Activated naive CD4-positive, alpha-beta T cell treated with anti-CD3 and anti-CD28 coated beads, Interleukin-2, amount 10 ng/mL, durations not matched to agents 7 days and 5 days (primary cell): Measurements from ENCODE around the gene C2orf92.

Experiments
- CTCF ChIA-PET: fragments of 350-600 bp; sonication (Branson Sonifier 250); formaldehyde crosslinking; loops from one replicate; lab custom pipeline; 2021; ENCODE audit warnings: antibody characterized with exemption; lab: Charles Lee
- DNase-seq: peaks from one replicate; pipeline ENCODE4 v3.0.0-alpha.2; 2020
- H3K27ac Mint-ChIP-seq: one replicate; pipeline ENCODE4 v1.8.0; 2021; ENCODE audit warnings: mild to moderate bottlenecking, moderate library complexity, mixed read lengths
- H3K27me3 Mint-ChIP-seq: one replicate; pipeline ENCODE4 v1.8.0; 2021; ENCODE audit warnings: mild to moderate bottlenecking, mixed read lengths
- H3K36me3 Mint-ChIP-seq: one replicate; pipeline ENCODE4 v1.8.0; 2021; ENCODE audit warnings: mixed read lengths
- H3K4me1 Mint-ChIP-seq: one replicate; pipeline ENCODE4 v1.8.0; 2021; ENCODE audit warnings: mixed read lengths
- H3K4me3 Mint-ChIP-seq: one replicate; pipeline ENCODE4 v1.8.0; 2021; ENCODE audit warnings: mild to moderate bottlenecking, moderate library complexity, mixed read lengths
- H3K9me3 Mint-ChIP-seq: one replicate; pipeline ENCODE4 v1.8.0; 2021; ENCODE audit warnings: mixed read lengths

The C2orf92 gene

DNA sequence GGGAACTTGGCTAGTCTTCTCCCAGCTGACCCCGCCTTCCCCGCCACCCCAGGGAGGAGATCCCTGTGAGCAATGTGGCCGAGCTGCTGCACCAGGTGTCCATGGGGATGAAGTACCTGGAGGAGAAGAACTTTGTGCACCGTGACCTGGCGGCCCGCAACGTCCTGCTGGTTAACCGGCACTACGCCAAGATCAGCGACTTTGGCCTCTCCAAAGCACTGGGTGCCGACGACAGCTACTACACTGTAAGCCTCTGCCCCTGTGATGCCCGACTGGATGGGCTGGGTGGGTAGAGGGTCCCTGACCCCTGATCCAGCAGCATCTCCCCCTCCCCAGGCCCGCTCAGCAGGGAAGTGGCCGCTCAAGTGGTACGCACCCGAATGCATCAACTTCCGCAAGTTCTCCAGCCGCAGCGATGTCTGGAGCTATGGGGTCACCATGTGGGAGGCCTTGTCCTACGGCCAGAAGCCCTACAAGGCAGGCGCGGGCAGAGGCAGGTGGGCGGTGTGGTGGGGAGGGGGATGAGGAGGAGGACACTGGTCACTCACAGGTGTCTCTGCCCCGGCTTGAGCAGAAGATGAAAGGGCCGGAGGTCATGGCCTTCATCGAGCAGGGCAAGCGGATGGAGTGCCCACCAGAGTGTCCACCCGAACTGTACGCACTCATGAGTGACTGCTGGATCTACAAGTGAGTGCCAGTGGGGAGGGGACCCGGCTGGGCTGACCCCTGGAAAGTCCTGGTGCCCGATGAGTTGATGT lies 68.1 kb downstream of the C2orf92 start:
- Mint-ChIP-seq H3K27ac (no peak overlapping the region), H3K4me1 (peaks cover 30% of the 10 kb centered on the region)

DNA sequence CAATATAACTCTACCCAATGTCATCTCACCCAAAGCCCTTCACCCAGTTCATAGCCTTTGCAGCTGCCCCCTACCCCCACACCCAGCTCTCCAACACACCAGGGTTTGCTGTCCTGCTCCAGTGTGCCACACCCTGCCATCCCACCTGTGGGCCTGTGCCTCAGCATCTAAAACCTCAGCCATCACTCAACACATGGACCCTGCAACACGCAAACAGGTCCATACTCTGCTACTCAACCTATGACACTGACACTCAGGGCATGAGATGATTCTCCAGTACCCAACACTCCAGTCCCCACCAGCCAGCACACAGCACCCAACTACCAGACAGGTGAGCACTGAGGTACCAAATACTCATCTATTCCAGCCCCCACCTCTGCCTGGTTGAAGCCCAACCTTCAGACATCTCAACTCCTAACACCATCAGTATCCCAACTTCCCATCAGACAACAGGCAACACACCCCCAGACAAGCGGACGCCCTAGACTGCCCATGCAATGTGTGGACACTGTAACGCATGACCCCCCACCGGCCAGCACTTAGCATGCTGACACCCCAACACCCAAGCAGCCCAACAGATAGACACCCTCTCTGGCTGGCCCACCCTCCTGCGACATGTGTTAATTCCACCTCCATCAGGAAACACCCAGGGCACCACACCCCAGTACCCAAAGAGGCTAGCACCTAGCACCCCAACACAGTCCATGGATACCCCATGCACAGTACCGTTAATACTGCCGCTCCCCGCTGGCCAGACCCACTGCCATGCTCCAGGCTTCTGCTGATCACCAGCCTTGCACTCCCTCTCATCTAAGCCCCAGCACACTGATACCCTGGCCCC lies 68.9 kb downstream of the C2orf92 start:
- Mint-ChIP-seq H3K36me3 (peaks cover 46% of the 10 kb centered on the region), H3K4me3 (no peak overlapping the region)

More for the DNA sequence above, 68.1 kb downstream of the C2orf92 start:
- no peak for DNase-seq
- no peak overlapping the region for H3K4me3 Mint-ChIP-seq
- no peaks in the 10 kb centered on the region for H3K27me3 Mint-ChIP-seq
- CTCF ChIA-PET: no interaction called here
- H3K9me3 Mint-ChIP-seq: no peaks in the 10 kb centered on the region
- H3K36me3 Mint-ChIP-seq: peaks cover 45% of the 10 kb centered on the region

DNA sequence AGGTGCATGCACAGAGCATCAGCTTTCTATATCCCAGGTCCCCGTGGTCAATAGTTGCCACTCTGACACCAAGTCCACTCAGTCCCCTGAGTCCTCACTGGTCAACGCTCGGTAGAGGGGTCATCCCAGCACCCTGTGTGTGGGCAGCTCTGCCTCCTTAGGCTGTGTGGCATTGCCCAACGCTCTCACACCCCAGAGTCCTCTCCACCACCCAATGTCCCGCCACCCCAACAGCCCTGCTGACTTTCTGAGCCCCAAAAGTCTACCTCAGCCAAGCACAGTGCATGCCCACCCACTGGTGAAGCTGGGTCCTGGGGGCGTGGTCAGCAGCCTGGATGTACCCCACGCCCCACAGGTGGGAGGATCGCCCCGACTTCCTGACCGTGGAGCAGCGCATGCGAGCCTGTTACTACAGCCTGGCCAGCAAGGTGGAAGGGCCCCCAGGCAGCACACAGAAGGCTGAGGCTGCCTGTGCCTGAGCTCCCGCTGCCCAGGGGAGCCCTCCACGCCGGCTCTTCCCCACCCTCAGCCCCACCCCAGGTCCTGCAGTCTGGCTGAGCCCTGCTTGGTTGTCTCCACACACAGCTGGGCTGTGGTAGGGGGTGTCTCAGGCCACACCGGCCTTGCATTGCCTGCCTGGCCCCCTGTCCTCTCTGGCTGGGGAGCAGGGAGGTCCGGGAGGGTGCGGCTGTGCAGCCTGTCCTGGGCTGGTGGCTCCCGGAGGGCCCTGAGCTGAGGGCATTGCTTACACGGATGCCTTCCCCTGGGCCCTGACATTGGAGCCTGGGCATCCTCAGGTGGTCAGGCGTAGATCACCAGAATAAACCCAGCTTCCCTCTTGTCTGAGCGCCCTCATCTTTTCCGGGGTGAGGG lies 69.7 kb downstream of the C2orf92 start:
- DNase-seq: no peak
- peaks cover 48% of the 10 kb centered on the region for H3K36me3 Mint-ChIP-seq
- no peaks in the 10 kb centered on the region for H3K9me3 Mint-ChIP-seq
- peak overlapping the region; percentile 30 for H3K27ac Mint-ChIP-seq
- CTCF ChIA-PET: interaction anchor here (0.6 to 5.3 kb wide), 10 partner anchors 9 to 35 kb away, joined by 3 to 31 read pairs (median 8); partner anchors contain the start of gene ZAP70
- no peaks in the 10 kb centered on the region for H3K27me3 Mint-ChIP-seq
- H3K4me1 Mint-ChIP-seq: peaks cover 45% of the 10 kb centered on the region
- H3K4me3 Mint-ChIP-seq: no peak overlapping the region

More for the DNA sequence above, 68.9 kb downstream of the C2orf92 start:
- peaks cover 37% of the 10 kb centered on the region for H3K4me1 Mint-ChIP-seq
- no peaks in the 10 kb centered on the region for H3K9me3 Mint-ChIP-seq
- peak overlapping the region; percentile 30 for H3K27ac Mint-ChIP-seq
- no peak for DNase-seq
- CTCF ChIA-PET: interaction anchor here (4.1 kb wide), 1 partner anchor 8 kb away, joined by 30 read pairs; no protein-coding TSS in a partner anchor
- H3K27me3 Mint-ChIP-seq: no peaks in the 10 kb centered on the region

DNA sequence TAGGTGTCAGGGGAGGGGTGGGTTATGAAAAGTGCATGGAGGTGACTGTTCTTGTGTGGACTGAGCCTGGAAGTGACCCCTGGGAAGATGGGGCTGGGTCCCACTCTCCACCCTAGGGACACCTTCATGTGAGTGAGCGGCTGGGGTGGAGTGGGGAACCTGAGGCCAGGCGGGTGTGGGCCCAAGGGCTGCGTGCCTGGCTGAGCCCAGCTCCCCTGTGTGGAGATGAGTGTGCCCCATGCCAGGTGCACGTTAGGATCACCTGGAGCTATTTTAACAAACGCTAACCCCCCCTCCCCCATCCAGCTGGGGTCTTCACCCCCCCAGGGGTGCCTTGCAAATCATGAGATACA lies 70.4 kb downstream of the C2orf92 start:
- Mint-ChIP-seq H3K27me3 (no peaks in the 10 kb centered on the region), H3K27ac (no peak overlapping the region), H3K4me1 (peaks cover 50% of the 10 kb centered on the region), H3K4me3 (no peak overlapping the region), H3K9me3 (no peaks in the 10 kb centered on the region), H3K36me3 (peaks cover 53% of the 10 kb centered on the region)
- no peak for DNase-seq
- CTCF ChIA-PET: interaction anchor here (0.6 to 5.3 kb wide), 11 partner anchors 8 to 36 kb away, joined by 3 to 31 read pairs (median 5); partner anchors contain the start of gene ZAP70

DNA sequence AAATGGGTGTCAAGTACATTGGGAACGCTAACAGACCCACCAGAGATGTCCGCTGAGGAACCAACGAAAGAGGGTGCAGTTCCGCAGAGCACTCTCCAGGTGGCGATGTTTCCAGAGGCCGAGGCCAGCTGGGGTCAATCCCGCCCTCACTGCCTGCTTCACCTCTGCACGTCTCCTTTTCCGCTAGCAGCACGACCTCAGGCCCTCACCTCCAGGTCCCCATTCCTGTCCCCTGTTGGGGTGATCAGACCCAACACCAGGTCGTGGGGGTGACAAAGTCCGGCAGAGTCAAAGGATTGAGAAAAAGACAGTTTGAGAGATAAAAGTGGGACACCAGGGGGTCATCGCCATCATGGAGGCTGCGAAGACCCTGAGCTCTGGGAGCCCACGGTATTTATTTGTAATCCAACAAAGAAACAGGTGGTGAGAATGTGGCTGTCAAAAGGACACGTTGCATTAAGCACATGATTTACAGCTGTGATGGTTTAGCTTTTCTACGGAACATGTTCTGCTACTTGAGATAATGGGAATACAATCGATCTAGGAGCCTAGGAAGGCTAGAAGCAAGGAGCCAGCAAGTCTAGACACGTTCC lies 71.2 kb downstream of the C2orf92 start:
- peaks cover 53% of the 10 kb centered on the region for H3K36me3 Mint-ChIP-seq
- peaks cover 57% of the 10 kb centered on the region for H3K4me1 Mint-ChIP-seq
- H3K9me3 Mint-ChIP-seq: no peaks in the 10 kb centered on the region
- peak; percentile 46 for DNase-seq
- H3K27ac Mint-ChIP-seq: peak overlapping the region; percentile 93
- H3K27me3 Mint-ChIP-seq: no peaks in the 10 kb centered on the region
- peak overlapping the region; percentile 17 for H3K4me3 Mint-ChIP-seq
- CTCF ChIA-PET: interaction anchor here (0.7 to 5.3 kb wide), 20 partner anchors 7 to 399 kb away, joined by 3 to 31 read pairs (median 4); partner anchors contain the start of gene ZAP70

DNA sequence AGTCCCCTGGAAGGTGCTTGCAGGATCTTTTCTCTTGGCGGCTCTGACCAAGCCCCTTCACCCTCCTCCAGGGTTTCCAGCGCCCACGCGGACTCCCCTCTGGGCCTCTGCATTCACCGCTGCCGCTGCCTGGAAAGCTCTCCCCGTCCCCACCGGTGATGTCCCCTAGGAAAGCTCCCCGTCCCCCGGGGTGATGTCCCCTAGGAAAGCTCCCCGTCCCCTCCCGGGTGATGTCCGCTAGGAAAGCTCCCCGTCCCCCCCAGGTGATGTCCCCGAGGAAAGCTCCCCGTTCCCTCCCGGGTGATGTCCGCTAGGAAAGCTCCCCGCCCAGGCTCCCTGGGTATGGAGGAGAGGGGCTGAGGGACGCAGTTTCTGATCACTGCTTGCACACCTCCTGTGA lies 71.7 kb downstream of the C2orf92 start:
- Mint-ChIP-seq H3K4me3 (no peak overlapping the region), H3K27me3 (no peaks in the 10 kb centered on the region), H3K27ac (peak overlapping the region; percentile 93), H3K9me3 (no peaks in the 10 kb centered on the region), H3K4me1 (peaks cover 60% of the 10 kb centered on the region), H3K36me3 (peaks cover 52% of the 10 kb centered on the region)
- CTCF ChIA-PET: interaction anchor here (0.8 to 5.3 kb wide), 16 partner anchors 10 to 398 kb away, joined by 3 to 31 read pairs (median 5); partner anchors contain the start of gene ZAP70
- no peak for DNase-seq

DNA sequence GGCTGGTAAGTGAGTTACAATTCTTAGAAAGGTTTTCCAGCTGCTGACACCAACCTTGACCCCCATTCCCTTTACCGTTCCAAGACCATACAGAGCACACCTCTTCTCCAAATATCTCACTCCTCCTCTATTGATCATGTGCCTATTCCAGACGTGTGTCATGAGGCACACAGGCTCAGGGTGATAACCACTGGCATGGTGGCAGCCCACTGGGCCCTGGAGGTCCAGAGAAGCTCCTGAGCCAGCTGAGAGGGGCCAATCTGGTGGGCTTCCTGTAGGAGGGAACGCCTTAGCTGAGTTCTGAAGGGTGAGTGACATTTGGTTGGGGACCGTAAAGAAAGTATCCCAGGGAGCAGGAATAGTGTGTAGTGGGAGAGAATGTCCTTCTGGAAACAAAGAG lies 72.2 kb downstream of the C2orf92 start:
- no peak for DNase-seq
- peaks cover 62% of the 10 kb centered on the region for H3K4me1 Mint-ChIP-seq
- H3K27ac Mint-ChIP-seq: peak overlapping the region; percentile 93
- no peaks in the 10 kb centered on the region for H3K9me3 Mint-ChIP-seq
- H3K36me3 Mint-ChIP-seq: peaks cover 49% of the 10 kb centered on the region
- H3K4me3 Mint-ChIP-seq: peak overlapping the region; percentile 24
- no peaks in the 10 kb centered on the region for H3K27me3 Mint-ChIP-seq
- CTCF ChIA-PET: interaction anchor here (0.5 to 5.3 kb wide), 16 partner anchors 9 to 788 kb away, joined by 3 to 31 read pairs (median 6); partner anchors contain the start of gene ZAP70

DNA sequence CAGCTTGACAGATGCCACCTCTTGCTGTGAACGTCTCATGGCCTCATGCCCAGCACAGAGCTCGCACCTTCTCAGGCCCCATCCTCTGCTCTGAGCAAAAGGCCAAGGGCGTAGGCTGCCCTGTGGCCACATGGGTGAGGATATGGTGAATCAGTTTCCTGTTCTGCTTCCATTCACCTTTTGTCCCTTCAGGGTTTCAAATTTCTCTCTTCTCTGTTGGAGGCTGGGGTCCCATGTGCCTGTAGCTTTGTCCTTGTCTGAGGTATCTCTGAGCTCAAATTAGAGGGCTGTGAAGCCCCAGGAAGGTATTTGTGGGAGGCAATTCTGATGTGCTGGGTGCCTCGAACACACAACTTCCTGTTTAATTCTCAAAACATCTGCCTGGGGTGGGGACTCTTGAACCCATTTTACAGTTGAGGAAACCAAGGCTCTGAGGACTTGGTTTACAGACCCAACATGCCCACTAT lies 72.9 kb downstream of the C2orf92 start:
- CTCF ChIA-PET: interaction anchor here (0.5 to 6.8 kb wide), 7 partner anchors 12 to 787 kb away, joined by 3 to 79 read pairs (median 10); partner anchors contain the start of gene ZAP70
- no peak overlapping the region for H3K4me3 Mint-ChIP-seq
- peak overlapping the region; percentile 93 for H3K27ac Mint-ChIP-seq
- H3K9me3 Mint-ChIP-seq: no peaks in the 10 kb centered on the region
- H3K4me1 Mint-ChIP-seq: peaks cover 66% of the 10 kb centered on the region
- DNase-seq: peak; percentile 39
- peaks cover 45% of the 10 kb centered on the region for H3K36me3 Mint-ChIP-seq
- H3K27me3 Mint-ChIP-seq: no peaks in the 10 kb centered on the region

DNA sequence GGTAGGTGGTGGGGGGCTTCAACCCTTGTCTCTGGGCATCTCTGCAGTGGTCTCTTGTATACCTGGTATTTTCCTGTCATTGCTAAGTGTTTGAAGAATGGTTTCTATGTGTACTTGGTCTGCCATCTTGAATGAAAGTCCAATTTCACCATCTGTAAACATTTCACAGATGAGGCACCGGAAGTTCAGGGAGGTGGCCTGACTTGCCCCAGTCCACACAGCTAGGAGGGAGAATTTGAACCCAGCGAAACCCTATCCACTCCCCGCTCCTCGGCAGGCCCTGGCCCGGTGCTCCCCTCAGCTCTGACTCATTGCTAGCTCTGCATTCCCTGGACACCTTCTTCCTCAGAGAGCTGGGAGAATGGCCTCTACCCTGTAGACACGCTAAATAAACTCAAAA lies 74.4 kb downstream of the C2orf92 start:
- Mint-ChIP-seq H3K4me3 (no peak overlapping the region), H3K9me3 (no peaks in the 10 kb centered on the region), H3K4me1 (peaks cover 73% of the 10 kb centered on the region), H3K36me3 (peaks cover 36% of the 10 kb centered on the region), H3K27ac (peak overlapping the region; percentile 9), H3K27me3 (no peaks in the 10 kb centered on the region)
- DNase-seq: no peak
- CTCF ChIA-PET: interaction anchor here (0.7 to 6.8 kb wide), 5 partner anchors 25 to 641 kb away, joined by 3 to 79 read pairs (median 5); partner anchors contain the start of gene ZAP70

DNA sequence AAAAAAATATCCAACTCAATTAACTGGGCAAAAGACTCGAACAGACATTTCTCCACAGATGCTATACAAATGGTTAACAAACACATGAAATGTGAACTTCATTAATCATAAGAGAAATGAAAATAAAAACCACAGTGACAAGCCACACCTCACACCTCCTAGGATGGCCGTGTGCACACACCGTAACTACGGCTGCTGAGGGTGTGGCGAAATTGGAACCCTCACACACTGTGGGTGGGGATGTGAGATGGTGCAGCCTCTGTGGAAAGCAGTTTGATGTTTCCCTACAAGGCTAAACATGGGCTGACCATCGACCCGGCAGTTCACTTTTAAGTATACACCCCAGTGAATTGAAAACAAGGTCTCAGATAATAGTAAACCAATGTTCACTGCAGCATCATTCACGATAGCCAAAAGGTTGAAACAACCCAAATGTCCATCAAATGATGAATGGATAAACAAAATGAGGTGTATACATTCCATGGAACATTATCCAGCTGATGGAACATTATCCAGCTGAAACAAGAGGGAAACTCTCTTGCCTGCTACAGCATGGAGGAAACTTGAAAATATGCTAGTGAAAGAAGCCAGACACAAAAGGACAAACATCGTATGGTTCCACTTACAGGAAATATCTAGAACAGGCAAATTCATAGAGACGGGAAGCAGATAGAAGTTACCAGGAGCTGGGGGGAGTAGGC lies 76.1 kb downstream of the C2orf92 start:
- CTCF ChIA-PET: interaction anchor here (0.8 to 6.8 kb wide), 3 partner anchors 11 to 46 kb away, joined by 3 to 79 read pairs (median 3); no protein-coding TSS in a partner anchor
- Mint-ChIP-seq H3K4me1 (peaks cover 67% of the 10 kb centered on the region), H3K36me3 (peaks cover 29% of the 10 kb centered on the region), H3K27ac (peak overlapping the region; percentile 39), H3K4me3 (no peak overlapping the region), H3K9me3 (no peaks in the 10 kb centered on the region), H3K27me3 (no peaks in the 10 kb centered on the region)
- peak; percentile 55 for DNase-seq

DNA sequence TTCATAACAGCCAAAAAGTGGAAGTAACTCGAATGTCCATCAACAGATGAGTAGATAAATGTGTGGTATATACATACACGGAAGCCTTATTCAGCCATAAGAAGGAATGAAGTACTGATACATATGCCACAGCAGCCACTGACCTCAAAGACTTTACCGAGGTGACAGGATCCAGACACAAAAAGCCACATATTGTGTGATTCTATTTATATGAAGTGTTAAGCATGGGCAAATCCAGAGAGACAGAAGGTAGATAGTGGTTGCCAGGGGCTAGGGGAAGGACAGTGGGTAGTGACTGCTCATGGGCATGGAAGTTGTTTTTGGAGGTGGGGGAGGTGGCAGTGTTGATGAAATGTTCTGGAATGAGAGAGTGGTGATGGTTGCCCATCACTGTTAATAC lies 77.8 kb downstream of the C2orf92 start:
- no peak overlapping the region for H3K4me3 Mint-ChIP-seq
- no peak overlapping the region for H3K27ac Mint-ChIP-seq

DNA sequence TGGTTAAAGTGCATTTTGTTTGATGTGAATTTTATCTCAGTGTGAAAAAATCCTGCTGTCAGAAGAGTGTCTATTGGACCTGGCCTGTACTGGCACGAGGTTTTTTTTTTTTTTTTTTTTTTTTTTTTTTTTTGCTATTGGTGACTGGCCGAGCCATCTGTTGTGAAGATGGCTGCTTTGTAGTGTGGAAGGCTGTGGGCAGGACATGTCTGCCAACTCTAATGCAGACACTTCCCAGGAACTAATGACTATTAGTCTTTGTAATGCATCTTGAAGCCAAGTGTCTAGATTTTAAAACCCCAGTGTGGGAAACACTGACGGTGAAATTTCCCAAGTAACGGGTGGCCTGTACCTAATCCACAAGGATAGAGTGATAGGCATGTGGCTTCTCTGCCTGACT lies 78.2 kb downstream of the C2orf92 start:
- H3K27me3 Mint-ChIP-seq: no peaks in the 10 kb centered on the region
- peaks cover 17% of the 10 kb centered on the region for H3K36me3 Mint-ChIP-seq
- CTCF ChIA-PET: interaction anchor here (1.0 to 6.8 kb wide), 12 partner anchors 8 to 155 kb away, joined by 3 to 79 read pairs (median 5); partner anchors contain the start of gene ZAP70
- H3K9me3 Mint-ChIP-seq: no peaks in the 10 kb centered on the region
- H3K27ac Mint-ChIP-seq: no peak overlapping the region
- H3K4me1 Mint-ChIP-seq: peaks cover 46% of the 10 kb centered on the region
- DNase-seq: no peak
- no peak overlapping the region for H3K4me3 Mint-ChIP-seq

More for the DNA sequence above, 77.8 kb downstream of the C2orf92 start:
- H3K4me1 Mint-ChIP-seq: peaks cover 50% of the 10 kb centered on the region
- no peak for DNase-seq
- H3K9me3 Mint-ChIP-seq: no peaks in the 10 kb centered on the region
- CTCF ChIA-PET: interaction anchor here (6.8 kb wide), 1 partner anchor 48 kb away, joined by 79 read pairs; no protein-coding TSS in a partner anchor
- H3K36me3 Mint-ChIP-seq: peaks cover 19% of the 10 kb centered on the region
- H3K27me3 Mint-ChIP-seq: no peaks in the 10 kb centered on the region
